ENCODE results near the gene JTB. TPM values are rescaled to one million over a fixed set of nuclear protein-coding genes. Genes with fewer than 3 reads are reported as not detected.

Gene JTB
- total and polyA plus RNA-seq, 2 experiments from 2014 or later: 213 to 217 TPM

DNA sequence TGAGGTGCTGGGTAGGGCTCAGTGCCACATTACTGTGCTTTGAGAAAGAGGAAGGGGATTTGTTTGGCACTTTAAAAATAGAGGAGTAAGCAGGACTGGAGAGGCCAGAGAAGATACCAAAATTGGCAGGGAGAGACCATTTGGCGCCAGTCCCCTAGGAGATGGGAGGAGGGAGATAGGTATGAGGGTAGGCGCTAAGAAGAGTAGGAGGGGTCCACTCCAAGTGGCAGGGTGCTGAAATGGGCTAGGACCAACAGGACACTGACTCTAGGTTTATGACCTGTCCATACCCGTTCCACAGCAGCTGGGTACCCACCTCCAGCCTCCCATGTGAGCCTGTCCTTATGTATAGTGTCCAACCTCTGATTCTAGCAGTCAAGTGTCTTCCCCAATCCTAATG is 18.0 kb downstream of the JTB start:
- Histone ChIP-seq H3K27me3 (no peaks in the 10 kb centered on the region), H3K27ac (peak overlapping the region; percentile 44), H3K4me3 (no peak overlapping the region), H2AFZ (no peak overlapping the region), H4K20me1 (ENCODE audit: insufficient read depth, poor library complexity, severe bottlenecking) (peaks cover 35% of the 10 kb centered on the region), H3K9me3 (ENCODE audit: low read depth) (no peaks in the 10 kb centered on the region), H3K79me2 (peaks cover 64% of the 10 kb centered on the region), H3K36me3 (replicated peaks; ENCODE audit: insufficient read depth, low read depth) (no peaks in the 10 kb centered on the region), H3K4me2 (no peak overlapping the region), H3K9me2 (replicated peaks; ENCODE audit: insufficient read depth) (no peaks in the 10 kb centered on the region), H3K4me1 (ENCODE audit: insufficient read depth) (peaks cover 27% of the 10 kb centered on the region)
- DNase-seq (ENCODE audit: low spot score): no peak
- TF ChIP-seq EZH2phosphoT487 (IDR thresholded peaks at IDR 0.05; ENCODE audit: low read depth, severe bottlenecking, unreplicated experiment): no peak
- TF ChIP-seq, protein P1, sequence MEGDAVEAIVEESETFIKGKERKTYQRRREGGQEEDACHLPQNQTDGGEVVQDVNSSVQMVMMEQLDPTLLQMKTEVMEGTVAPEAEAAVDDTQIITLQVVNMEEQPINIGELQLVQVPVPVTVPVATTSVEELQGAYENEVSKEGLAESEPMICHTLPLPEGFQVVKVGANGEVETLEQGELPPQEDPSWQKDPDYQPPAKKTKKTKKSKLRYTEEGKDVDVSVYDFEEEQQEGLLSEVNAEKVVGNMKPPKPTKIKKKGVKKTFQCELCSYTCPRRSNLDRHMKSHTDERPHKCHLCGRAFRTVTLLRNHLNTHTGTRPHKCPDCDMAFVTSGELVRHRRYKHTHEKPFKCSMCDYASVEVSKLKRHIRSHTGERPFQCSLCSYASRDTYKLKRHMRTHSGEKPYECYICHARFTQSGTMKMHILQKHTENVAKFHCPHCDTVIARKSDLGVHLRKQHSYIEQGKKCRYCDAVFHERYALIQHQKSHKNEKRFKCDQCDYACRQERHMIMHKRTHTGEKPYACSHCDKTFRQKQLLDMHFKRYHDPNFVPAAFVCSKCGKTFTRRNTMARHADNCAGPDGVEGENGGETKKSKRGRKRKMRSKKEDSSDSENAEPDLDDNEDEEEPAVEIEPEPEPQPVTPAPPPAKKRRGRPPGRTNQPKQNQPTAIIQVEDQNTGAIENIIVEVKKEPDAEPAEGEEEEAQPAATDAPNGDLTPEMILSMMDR (IDR thresholded peaks at IDR 0.05; ENCODE audit: poor library complexity): no peak
- no peak for TF ChIP-seq EZH2 (IDR thresholded peaks at IDR 0.05; ENCODE audit: borderline replicate concordance)
- 94% methylated on average over 3 of the region's 3 CpGs for WGBS (ENCODE audit: low lambda C conversion rate, missing lambda C conversion rate)

DNA sequence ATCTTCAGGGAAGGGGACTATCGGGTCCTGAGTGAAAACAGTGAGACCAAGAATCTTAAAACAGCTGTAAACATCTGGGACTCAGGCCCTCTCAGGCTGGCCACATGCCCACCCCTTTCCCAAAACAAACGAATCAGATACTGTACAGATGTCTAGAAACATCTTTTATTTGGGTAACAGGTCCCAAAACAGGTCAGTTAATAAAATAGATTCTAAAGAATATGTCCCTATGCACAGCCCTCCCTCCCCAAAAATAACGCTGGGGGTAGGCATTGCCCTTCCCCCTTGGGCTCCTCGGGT is 18.6 kb downstream of the JTB start:
- Histone ChIP-seq H3K27ac (peak overlapping the region; percentile 44), H3K79me2 (peaks cover 68% of the 10 kb centered on the region), H3K4me1 (ENCODE audit: insufficient read depth) (peaks cover 28% of the 10 kb centered on the region), H3K4me2 (peak overlapping the region; percentile 63), H3K9me2 (replicated peaks; ENCODE audit: insufficient read depth) (no peaks in the 10 kb centered on the region), H3K27me3 (no peaks in the 10 kb centered on the region), H3K4me3 (no peak overlapping the region), H2AFZ (no peak overlapping the region), H3K36me3 (replicated peaks; ENCODE audit: insufficient read depth, low read depth) (no peaks in the 10 kb centered on the region), H4K20me1 (ENCODE audit: insufficient read depth, poor library complexity, severe bottlenecking) (peaks cover 40% of the 10 kb centered on the region), H3K9me3 (ENCODE audit: low read depth) (no peaks in the 10 kb centered on the region)
- DNase-seq (ENCODE audit: low spot score): no peak
- 49% methylated on average over 4 of the region's 4 CpGs for WGBS (ENCODE audit: low lambda C conversion rate, missing lambda C conversion rate)
- TF ChIP-seq, protein P1 (IDR thresholded peaks at IDR 0.05; ENCODE audit: poor library complexity): no peak

DNA sequence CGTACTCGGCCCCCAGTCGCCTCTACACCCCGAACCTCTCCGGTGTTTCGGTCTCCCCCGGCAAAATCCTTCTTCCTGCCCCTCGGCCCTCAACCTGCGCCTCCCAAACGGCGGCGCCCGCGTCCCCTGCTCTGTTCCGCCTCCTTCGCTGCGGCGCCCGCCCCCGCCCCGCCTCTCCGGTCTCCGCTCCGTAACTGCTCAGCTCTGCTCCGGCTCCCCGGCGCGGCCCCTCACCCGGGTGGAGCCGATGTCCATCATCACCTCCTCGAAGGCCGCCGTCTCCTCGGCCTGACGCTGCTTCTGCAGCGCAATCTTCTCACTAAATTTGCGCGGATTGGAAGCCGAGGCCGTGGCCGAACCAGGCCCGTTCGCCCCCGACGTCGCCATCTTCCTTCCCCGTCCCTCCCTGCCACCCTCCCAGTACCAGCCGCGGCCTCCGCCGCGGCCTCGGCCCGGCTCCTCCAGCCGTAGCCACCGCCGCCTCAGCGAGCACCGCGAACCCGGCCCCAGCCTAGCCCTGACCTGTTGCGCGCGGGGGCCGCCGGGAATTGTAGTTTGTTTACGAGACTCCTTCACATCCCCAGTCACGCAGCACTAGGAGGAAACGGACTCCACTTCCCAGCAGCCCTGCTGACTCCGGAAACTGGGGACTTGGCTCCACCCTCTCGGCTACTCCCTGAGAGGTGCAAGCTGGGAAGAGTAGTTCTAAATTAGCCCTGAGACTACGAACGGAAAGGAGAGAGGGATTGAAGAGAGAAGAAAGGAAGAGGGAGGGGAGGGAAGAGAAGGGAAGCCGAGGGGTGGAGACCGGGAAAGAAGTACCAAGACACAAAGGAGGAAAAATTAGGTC is 19.1 kb downstream of the JTB start, which contains the start of gene CRTC2:
Gene CRTC2, minus strand, starts transcription at position 502 of the 850 bp plus-strand sequence. Its CDS starts 115 bp downstream, at position 387.
- peaks cover 30% of the 10 kb centered on the region for H3K4me1 ChIP-seq (ENCODE audit: insufficient read depth)
- H3K9me2 ChIP-seq (replicated peaks; ENCODE audit: insufficient read depth): no peaks in the 10 kb centered on the region
- peak within 1 kb of the TSS; percentile 97 for H3K4me2 ChIP-seq
- H3K36me3 ChIP-seq (replicated peaks; ENCODE audit: insufficient read depth, low read depth): no peaks in the 10 kb centered on the region
- no peaks in the 10 kb centered on the region for H3K27me3 ChIP-seq
- H3K79me2 ChIP-seq: peaks cover 73% of the 10 kb centered on the region
- peaks cover 40% of the 10 kb centered on the region for H4K20me1 ChIP-seq (ENCODE audit: insufficient read depth, poor library complexity, severe bottlenecking)
- peak within 1 kb of the TSS; percentile 92 for H3K27ac ChIP-seq
- no peaks in the 10 kb centered on the region for H3K9me3 ChIP-seq (ENCODE audit: low read depth)
- TF ChIP-seq EZH2 (IDR thresholded peaks at IDR 0.05; ENCODE audit: borderline replicate concordance) (no peak), EZH2phosphoT487 (IDR thresholded peaks at IDR 0.05; ENCODE audit: low read depth, severe bottlenecking, unreplicated experiment) (no peak)
- TF ChIP-seq, protein P1 (IDR thresholded peaks at IDR 0.05; ENCODE audit: poor library complexity): no peak
- peak within 1 kb of the TSS; percentile 33 for H2AFZ ChIP-seq
- peak within 1 kb of the TSS; percentile 47 for H3K4me3 ChIP-seq
- DNase-seq (ENCODE audit: low spot score): peak; percentile 99
- 1% methylated on average over 33 of the region's 75 CpGs for WGBS (ENCODE audit: low lambda C conversion rate, missing lambda C conversion rate)
